ENCODE results near the gene TP73. TPM values are rescaled to one million over a fixed set of nuclear protein-coding genes. Genes with fewer than 3 reads are reported as not detected.
"Not testable (repeated sequence)": the region's sequence is repeated elsewhere in the genome, so short reads cannot be mapped to it uniquely, and the experiment has no call there.

TP73 gene
- total RNA-seq, 1 donor, result not detected

GRCh38 chr1:3612123-3612522, 40.2 kb upstream of the TP73 start:
- Histone ChIP-seq H3K27me3 (ENCODE audit: insufficient read depth, low read length) (no peaks in the 10 kb centered on the region), H3K4me1 (ENCODE audit: insufficient read depth, low read length) (peaks cover 14% of the 10 kb centered on the region), H3K4me3 (ENCODE audit: low read length) (no peak overlapping the region), H3K9me3 (ENCODE audit: low read depth, low read length) (no peaks in the 10 kb centered on the region)

GRCh38 chr1:3614755-3615742, 37.3 kb upstream of the TP73 start:
- Histone ChIP-seq H3K4me1 (ENCODE audit: insufficient read depth, low read length) (peaks cover 22% of the 10 kb centered on the region), H3K4me3 (ENCODE audit: low read length) (no peak overlapping the region), H3K27me3 (ENCODE audit: insufficient read depth, low read length) (no peaks in the 10 kb centered on the region), H3K9me3 (ENCODE audit: low read depth, low read length) (no peaks in the 10 kb centered on the region)

- peaks cover 13% of the 10 kb centered on the region for H3K4me1 ChIP-seq (ENCODE audit: insufficient read depth, low read length)
- no peak overlapping the region for H3K4me3 ChIP-seq (ENCODE audit: low read length)
- no peaks in the 10 kb centered on the region for H3K27me3 ChIP-seq (ENCODE audit: insufficient read depth, low read length)
- H3K9me3 ChIP-seq (ENCODE audit: low read depth, low read length), result no peaks in the 10 kb centered on the region
Observed at GRCh38 chr1:3616861-3617260, 35.5 kb upstream of the TP73 start.

GRCh38 chr1:3617806-3618345, 34.4 kb upstream of the TP73 start:
- H3K4me1 ChIP-seq (ENCODE audit: insufficient read depth, low read length), result peaks cover 11% of the 10 kb centered on the region
- H3K27me3 ChIP-seq (ENCODE audit: insufficient read depth, low read length), result no peaks in the 10 kb centered on the region
- no peak overlapping the region for H3K4me3 ChIP-seq (ENCODE audit: low read length)
- no peaks in the 10 kb centered on the region for H3K9me3 ChIP-seq (ENCODE audit: low read depth, low read length)

GRCh38 chr1:3618531-3618880, 33.8 kb upstream of the TP73 start:
- no peaks in the 10 kb centered on the region for H3K27me3 ChIP-seq (ENCODE audit: insufficient read depth, low read length)
- no peak overlapping the region for H3K4me3 ChIP-seq (ENCODE audit: low read length)

GRCh38 chr1:3618881-3619671, 33.2 kb upstream of the TP73 start:
- Histone ChIP-seq H3K9me3 (ENCODE audit: low read depth, low read length) (no peaks in the 10 kb centered on the region), H3K4me3 (ENCODE audit: low read length) (no peak overlapping the region), H3K27me3 (ENCODE audit: insufficient read depth, low read length) (no peaks in the 10 kb centered on the region), H3K4me1 (ENCODE audit: insufficient read depth, low read length) (peaks cover 23% of the 10 kb centered on the region)

More at GRCh38 chr1:3618531-3618880, 33.8 kb upstream of the TP73 start:
- Histone ChIP-seq H3K9me3 (ENCODE audit: low read depth, low read length) (no peaks in the 10 kb centered on the region), H3K4me1 (ENCODE audit: insufficient read depth, low read length) (peaks cover 17% of the 10 kb centered on the region)

- Histone ChIP-seq H3K4me3 (ENCODE audit: low read length) (no peak overlapping the region), H3K4me1 (ENCODE audit: insufficient read depth, low read length) (peaks cover 29% of the 10 kb centered on the region), H3K9me3 (ENCODE audit: low read depth, low read length) (no peaks in the 10 kb centered on the region), H3K27me3 (ENCODE audit: insufficient read depth, low read length) (no peaks in the 10 kb centered on the region)
Observed at GRCh38 chr1:3620708-3621107, 31.6 kb upstream of the TP73 start.

GRCh38 chr1:3621151-3621671, 31.1 kb upstream of the TP73 start:
- H3K9me3 ChIP-seq (ENCODE audit: low read depth, low read length); H3K4me3 ChIP-seq (ENCODE audit: low read length); H3K27me3 ChIP-seq (ENCODE audit: insufficient read depth, low read length): not testable (repeated sequence)
- peaks cover 34% of the 10 kb centered on the region for H3K4me1 ChIP-seq (ENCODE audit: insufficient read depth, low read length)

- peaks cover 34% of the 10 kb centered on the region for H3K4me1 ChIP-seq (ENCODE audit: insufficient read depth, low read length)
- H3K27me3 ChIP-seq (ENCODE audit: insufficient read depth, low read length); H3K4me3 ChIP-seq (ENCODE audit: low read length); H3K9me3 ChIP-seq (ENCODE audit: low read depth, low read length): not testable (repeated sequence)
Observed at GRCh38 chr1:3622102-3622501, 30.2 kb upstream of the TP73 start.

GRCh38 chr1:3623441-3624199, 28.7 kb upstream of the TP73 start:
- H3K9me3 ChIP-seq (ENCODE audit: low read depth, low read length), result no peaks in the 10 kb centered on the region
- no peaks in the 10 kb centered on the region for H3K27me3 ChIP-seq (ENCODE audit: insufficient read depth, low read length)
- peak overlapping the region; percentile 77 for H3K4me3 ChIP-seq (ENCODE audit: low read length)
- H3K4me1 ChIP-seq (ENCODE audit: insufficient read depth, low read length), result peaks cover 34% of the 10 kb centered on the region

GRCh38 chr1:3624200-3625136, 27.8 kb upstream of the TP73 start, which contains the start of gene TPRG1L:
Gene TPRG1L, plus strand, starts transcription at chr1:3625015. Its CDS starts 58 bp downstream, at chr1:3625073.
- H3K4me1 ChIP-seq (ENCODE audit: insufficient read depth, low read length), result peaks cover 30% of the 10 kb centered on the region
- H3K9me3 ChIP-seq (ENCODE audit: low read depth, low read length), result no peaks in the 10 kb centered on the region
- no peaks in the 10 kb centered on the region for H3K27me3 ChIP-seq (ENCODE audit: insufficient read depth, low read length)
- H3K4me3 ChIP-seq (ENCODE audit: low read length), result peak within 1 kb of the TSS; percentile 77

- no peaks in the 10 kb centered on the region for H3K27me3 ChIP-seq (ENCODE audit: insufficient read depth, low read length)
- peaks cover 27% of the 10 kb centered on the region for H3K4me1 ChIP-seq (ENCODE audit: insufficient read depth, low read length)
- no peaks in the 10 kb centered on the region for H3K9me3 ChIP-seq (ENCODE audit: low read depth, low read length)
- H3K4me3 ChIP-seq (ENCODE audit: low read length), result peak overlapping the region; percentile 77
Observed at GRCh38 chr1:3625151-3625907, 27.0 kb upstream of the TP73 start.

GRCh38 chr1:3626025-3626424, 26.3 kb upstream of the TP73 start:
- H3K4me1 ChIP-seq (ENCODE audit: insufficient read depth, low read length), result peaks cover 29% of the 10 kb centered on the region
- H3K9me3 ChIP-seq (ENCODE audit: low read depth, low read length), result no peaks in the 10 kb centered on the region
- no peak overlapping the region for H3K4me3 ChIP-seq (ENCODE audit: low read length)
- H3K27me3 ChIP-seq (ENCODE audit: insufficient read depth, low read length), result no peaks in the 10 kb centered on the region

All from mononuclear cell (primary cell).